KOPT-K1 (cell line): ENCODE data around the gene FDXACB1.

Experiments used
- H3K27ac ChIP-seq: fragments of 200-600 bp; sonication (generic); 2 replicates; pipeline ENCODE4 v1.5.1; 2016; ENCODE audit warnings: antibody characterized with exemption, mild to moderate bottlenecking, low read depth, low read length; ENCODE audit not compliant: poor library complexity, severe bottlenecking
- H3K36me3 ChIP-seq: fragments of 200-600 bp; sonication (generic); 2 replicates; pipeline ENCODE4 v1.5.1; 2017; ENCODE audit warnings: antibody characterized with exemption, mild to moderate bottlenecking, low read length, moderate library complexity; ENCODE audit not compliant: insufficient read depth
- H3K9me3 ChIP-seq: fragments of 200-600 bp; sonication (generic); 2 replicates; pipeline ENCODE4 v1.5.1; 2017; ENCODE audit warnings: antibody characterized with exemption, low read length, mild to moderate bottlenecking; ENCODE audit not compliant: insufficient read depth, poor library complexity, severe bottlenecking

FDXACB1 gene

GRCh38 chr11:111840143-111840542 lies 38.8 kb downstream of the FDXACB1 start:
- H3K27ac ChIP-seq, result no peak overlapping the region
- peaks cover 87% of the 10 kb centered on the region for H3K36me3 ChIP-seq
- H3K9me3 ChIP-seq, result no peaks in the 10 kb centered on the region

DNA sequence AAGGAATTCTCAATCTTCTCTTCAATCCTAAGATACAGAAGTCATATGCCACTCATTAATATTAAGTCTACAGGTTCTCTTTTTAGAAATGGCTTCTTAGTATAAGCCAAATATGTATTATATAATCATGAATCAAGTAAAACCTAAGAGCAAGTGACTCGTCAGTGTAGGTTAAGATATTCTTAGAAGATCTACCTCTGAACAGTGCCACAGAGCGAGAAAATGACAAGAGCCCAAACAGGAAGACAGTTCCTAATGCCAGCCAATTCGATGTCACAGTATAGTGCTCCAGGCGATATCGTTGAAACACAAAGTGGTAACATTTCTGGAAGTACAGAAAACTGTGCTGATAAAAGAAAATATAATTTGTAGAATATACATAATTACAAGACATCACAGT lies 40.9 kb downstream of the FDXACB1 start:
- no peak overlapping the region for H3K27ac ChIP-seq
- peaks cover 87% of the 10 kb centered on the region for H3K36me3 ChIP-seq
- H3K9me3 ChIP-seq, result no peaks in the 10 kb centered on the region

GRCh38 chr11:111837366-111837891 lies 41.5 kb downstream of the FDXACB1 start:
- no peak overlapping the region for H3K27ac ChIP-seq
- H3K9me3 ChIP-seq, result no peaks in the 10 kb centered on the region
- H3K36me3 ChIP-seq, result peaks cover 87% of the 10 kb centered on the region

- H3K9me3 ChIP-seq, result no peaks in the 10 kb centered on the region
- peaks cover 87% of the 10 kb centered on the region for H3K36me3 ChIP-seq
- H3K27ac ChIP-seq, result no peak overlapping the region
These were observed 42.2 kb downstream of the FDXACB1 start for GRCh38 chr11:111836721-111837120.

DNA sequence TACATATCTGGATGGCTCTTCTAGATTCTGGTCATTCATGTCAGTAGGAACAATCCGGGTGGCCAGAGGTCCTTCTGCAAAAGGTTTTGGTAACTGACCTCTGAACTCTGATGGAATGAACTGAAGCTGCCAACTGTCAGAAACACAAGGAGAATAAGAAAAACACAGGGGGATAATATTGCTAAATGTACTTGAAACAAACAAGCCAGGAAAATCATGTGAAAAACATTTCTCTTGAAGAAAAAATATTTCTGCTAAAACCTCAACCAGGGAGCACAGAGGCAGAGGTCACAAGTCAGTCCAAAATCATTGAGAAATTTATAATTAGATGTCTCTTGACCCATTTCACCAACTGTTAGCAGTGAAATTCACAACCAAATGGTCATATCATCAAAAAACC lies 42.8 kb downstream of the FDXACB1 start:
- H3K27ac ChIP-seq, result no peak overlapping the region
- H3K9me3 ChIP-seq, result no peaks in the 10 kb centered on the region
- peaks cover 91% of the 10 kb centered on the region for H3K36me3 ChIP-seq

- Histone ChIP-seq H3K36me3 (peaks cover 91% of the 10 kb centered on the region), H3K9me3 (no peaks in the 10 kb centered on the region), H3K27ac (no peak overlapping the region)
These were observed 43.3 kb downstream of the FDXACB1 start for GRCh38 chr11:111835665-111836064.

DNA sequence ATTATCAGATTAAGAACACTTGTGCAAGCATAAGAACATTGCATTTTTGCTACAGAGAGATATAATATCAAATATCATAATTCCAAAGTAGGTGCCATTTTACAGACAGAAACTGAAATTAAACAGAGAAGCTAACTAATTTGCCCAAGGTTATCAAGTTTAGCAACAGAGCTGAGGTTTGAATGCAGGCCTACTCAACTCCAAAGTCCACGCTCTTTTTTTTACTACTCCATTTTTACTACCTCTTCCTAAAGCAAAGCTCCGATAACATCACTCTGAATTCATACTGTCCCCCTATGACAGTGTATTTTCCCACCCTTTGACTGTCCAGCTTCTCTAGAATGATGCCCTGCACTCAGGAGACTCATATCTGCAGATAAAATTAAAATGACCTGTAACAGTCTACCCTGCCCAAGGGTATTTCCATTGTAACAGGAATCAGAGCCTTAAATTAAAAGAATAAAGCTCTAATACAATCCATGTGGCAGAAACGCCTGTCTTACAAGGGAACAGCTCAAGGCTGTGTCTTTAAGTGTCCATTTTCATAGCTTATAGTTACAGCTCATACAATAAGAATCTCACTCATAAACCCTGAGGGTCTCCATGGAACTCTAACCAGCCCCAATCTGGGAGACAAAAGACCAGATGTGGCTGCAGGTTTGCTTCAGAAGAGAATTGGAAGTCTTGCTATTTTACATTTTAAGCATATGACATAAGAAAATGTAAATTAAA lies 44.4 kb downstream of the FDXACB1 start:
- H3K36me3 ChIP-seq, result peaks cover 91% of the 10 kb centered on the region
- H3K9me3 ChIP-seq, result no peaks in the 10 kb centered on the region
- no peak overlapping the region for H3K27ac ChIP-seq

DNA sequence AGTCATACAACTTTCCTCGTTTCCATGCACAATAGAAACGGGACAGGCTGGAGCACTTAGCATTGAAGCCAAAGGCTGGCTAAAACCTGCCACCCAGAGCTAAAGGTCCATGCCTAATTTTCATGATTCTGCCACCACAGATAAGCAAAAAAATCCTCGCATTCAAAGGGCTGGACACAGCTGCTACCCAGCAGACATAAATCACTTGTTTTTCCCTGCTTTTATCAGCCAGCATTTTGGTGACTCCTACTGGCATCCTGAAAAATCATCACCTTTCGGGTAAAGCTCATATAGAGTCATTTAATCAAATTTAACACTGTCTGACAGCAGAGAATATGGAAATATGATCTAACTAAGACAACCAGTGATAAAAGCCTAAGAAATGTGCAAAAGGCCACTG lies 45.4 kb downstream of the FDXACB1 start:
- Histone ChIP-seq H3K9me3 (no peaks in the 10 kb centered on the region), H3K36me3 (peaks cover 97% of the 10 kb centered on the region), H3K27ac (no peak overlapping the region)

DNA sequence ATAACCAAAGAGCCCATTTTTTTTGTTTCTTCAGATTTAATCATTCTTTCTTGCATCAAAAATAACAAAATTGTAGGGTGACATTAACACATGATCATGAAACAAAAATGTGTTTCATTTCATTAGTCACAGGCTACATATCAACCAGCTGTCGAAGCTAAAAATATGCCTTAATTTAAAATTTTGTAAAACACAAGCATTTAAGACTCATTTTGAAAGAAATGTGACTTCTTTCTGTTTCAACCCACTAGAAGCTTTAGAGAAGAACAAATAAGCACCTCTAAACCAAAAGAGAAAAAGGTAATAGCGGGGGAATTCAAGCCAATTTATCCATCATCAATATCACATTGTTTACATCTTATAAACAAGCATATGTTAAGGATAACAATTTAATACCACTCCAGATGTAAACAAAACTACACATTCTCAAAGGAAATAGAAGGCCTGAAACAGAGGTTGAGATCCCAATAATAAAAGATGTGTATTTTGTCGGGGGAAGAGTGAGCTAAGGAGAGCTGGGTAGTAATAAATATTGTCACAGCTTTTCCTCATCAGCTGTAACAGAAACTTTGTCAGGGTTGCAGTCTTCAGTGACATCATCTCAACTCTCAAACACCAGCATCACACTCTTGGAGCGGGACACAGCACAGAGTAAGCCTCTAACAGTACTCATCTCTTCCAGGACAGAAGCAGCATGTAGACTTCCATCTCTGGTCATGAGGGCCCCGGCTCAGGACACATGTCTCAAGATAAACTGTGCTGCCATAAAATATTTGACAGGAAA lies 49.6 kb downstream of the FDXACB1 start:
- H3K36me3 ChIP-seq, result peaks cover 68% of the 10 kb centered on the region
- no peaks in the 10 kb centered on the region for H3K9me3 ChIP-seq
- no peak overlapping the region for H3K27ac ChIP-seq

- Histone ChIP-seq H3K27ac (no peak overlapping the region), H3K9me3 (no peaks in the 10 kb centered on the region), H3K36me3 (peaks cover 45% of the 10 kb centered on the region)
These were observed 52.5 kb downstream of the FDXACB1 start for GRCh38 chr11:111826322-111826950.
